Stimulated activated CD4-positive, alpha-beta T cell treated with anti-CD3 and anti-CD28 coated beads, Interleukin-4, amount 100 ng/mL, for 1 hour (primary cell): ENCODE results near the gene PPP1R14C.

Experiments used
- DNase-seq: peaks from one replicate; pipeline ENCODE4 v3.0.0-alpha.2; 2020

The PPP1R14C gene

DNA sequence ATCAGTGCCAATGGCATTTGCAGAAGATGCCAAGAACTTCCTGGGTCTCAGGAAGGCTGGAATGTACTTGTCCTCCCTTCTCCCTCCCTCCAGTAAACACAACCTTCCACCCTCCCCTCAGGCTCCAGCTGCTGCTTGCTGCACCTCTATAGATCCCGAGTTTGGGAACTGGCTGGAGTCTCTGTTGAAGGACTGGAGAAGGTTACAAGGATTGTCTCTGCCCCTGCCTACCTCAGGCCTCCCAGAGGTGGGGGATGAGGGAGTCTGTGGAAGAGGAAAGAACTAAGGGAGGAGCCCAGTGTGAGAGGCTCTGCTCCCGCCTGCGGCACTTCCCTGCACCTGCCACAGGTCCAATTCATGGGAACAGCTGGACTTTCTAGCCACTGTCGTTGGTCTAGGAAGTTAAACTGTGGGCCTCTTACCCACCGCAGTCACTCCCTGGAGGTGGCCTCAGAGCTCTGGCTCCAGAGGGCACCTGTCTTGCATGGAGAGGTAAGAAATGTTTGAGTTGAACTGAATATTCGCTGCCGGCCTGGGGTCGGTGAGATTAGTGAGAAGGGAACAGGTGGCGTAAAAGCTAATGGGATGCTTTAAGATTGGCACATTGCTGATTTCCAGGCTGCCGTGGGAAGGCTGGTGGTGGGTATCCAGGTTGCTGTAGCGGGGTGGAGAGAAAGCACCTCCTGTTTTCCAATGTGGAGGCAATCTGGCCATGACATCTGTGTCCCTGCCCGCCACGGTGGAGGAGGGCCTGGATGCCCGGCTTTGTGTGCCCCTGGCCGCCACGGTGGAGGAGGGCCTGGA lies 54.3 kb downstream of the PPP1R14C start:
- DNase-seq, result no peak

DNA sequence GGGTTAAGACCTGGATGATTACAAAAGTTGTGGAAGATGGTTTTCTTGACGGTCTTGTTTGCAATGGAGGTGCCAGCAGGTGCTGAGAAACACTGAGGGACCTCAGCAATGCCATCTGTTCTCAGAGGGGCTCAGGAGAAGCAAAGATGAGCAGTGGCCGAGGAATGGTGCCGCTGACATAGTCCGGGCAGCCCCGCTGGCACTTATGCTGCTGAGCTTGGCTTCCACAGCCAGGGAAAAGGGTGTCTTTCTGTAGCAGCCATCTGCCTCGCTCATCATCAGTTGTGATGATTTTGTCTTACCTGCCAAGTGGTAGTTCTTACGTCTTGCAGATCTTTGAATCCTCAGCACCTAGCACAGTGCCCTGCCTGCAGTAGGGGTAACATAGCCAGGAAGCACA lies 55.7 kb downstream of the PPP1R14C start:
- DNase-seq, result no peak

DNA sequence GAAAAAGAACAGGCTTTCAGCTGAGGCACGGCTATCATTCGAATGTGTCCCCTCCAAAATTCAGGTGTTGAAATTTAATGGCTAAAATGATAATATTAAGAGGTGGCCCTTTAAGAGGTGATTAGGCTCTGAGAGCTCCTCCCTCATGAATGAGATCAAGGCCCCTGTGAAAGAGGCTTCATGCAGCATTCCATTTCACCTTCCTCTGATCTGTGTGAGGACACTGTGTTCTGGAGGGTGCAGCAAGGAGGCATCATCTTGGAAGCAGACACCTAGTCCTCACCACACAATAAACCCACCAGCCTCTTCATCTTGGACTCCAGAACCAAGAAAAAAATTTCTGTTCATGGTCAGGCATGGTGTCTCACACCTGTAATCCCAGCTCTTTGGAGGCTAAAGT lies 56.4 kb downstream of the PPP1R14C start:
- no peak for DNase-seq

DNA sequence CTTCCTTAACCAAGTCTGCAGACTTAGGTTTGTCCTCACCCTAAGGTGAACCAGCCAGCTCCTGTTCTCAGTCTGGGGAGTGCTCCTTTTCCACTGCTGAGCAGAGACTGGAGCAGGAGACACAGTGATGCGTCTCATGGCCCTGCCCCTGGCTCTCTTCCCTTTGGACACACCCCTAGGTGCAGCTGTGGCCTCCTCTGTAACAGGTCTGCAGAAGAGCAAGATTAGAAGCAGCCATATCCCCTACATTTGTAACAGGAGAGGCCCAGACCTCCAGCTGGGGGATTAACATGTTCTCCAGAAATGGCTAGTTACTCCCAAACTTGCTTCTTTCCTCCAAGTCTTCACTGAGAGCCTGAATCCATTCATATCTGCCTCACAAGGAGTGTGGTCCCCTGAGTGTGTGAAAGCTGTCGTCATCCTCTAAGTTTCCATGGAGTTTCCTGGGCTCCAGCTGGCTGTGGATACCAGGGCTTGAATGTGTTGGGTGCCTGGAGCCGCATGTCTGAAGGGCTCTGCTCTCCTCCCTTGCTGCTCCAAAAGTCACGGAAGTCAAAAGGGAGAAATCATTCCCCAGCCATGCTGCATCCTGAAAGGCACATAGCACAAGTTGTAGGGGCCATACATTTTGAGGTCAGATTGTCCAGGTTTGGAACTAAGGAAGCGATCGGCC lies 57.7 kb downstream of the PPP1R14C start:
- no peak for DNase-seq

DNA sequence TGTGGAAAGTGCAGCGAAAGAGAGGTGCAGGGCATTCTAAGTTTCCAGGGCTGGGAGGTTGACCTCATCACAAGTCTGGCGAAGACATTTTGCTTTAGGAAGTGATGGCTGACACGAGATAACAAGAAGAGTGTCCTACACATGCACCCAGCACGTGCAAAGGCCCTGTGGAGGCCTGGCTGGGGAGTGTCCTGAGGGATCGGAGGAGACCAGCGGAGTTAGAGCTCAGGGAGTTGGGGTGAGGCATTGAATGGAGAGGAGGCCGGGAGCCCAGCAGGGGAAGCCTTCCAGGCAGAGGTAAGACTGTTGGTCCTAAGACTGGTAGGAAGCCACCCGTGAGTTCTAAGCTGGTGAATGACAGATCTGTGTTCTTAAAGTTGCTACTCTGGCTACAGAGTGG lies 58.4 kb downstream of the PPP1R14C start:
- no peak for DNase-seq

DNA sequence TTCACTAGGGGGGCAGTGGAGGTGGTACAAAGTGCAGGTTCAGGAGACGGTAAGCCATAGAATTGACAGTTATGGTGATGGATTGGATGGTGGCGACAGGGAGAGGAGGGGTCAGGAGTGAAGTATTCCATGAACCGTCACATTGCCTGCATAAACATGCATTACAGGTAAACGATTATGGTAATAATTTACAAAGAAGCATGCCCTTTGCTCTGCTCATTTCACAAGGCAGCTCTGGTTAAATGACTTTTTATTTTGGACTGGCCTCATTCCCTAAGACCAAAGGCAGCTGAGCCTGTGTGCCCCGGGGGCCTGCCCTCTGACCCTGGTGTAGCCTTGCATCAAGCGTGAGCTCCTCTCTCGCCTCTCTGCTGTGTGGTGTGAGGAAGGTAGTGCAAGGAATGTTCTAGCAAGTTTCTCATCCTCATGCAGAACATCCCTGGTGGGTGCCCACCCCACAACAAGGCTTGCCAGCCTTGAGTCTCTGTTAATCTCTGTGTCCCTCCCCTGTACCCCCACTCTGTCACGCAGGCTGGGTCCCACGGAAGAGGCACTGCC lies 59.0 kb downstream of the PPP1R14C start:
- no peak for DNase-seq

DNA sequence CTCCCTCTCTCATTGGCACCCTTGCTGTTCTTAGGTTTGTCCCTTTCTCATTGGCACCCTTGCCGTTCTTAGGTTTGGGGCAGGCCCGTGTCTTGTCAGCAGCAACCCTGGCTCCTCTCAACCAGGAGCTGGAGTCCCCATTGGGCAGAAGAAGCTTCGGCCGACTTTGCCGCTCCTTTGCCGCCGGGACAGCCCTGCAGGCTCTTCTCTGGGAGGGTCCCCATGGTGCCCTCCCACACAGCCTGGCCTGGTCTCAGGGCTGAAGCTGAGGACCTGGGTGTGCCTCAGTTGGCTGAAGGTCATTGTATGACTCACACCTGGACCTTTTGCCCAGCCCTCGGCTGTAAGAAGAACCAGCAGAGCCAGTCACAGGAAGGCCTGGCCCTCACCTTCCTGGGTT lies 59.6 kb downstream of the PPP1R14C start:
- DNase-seq, result no peak

DNA sequence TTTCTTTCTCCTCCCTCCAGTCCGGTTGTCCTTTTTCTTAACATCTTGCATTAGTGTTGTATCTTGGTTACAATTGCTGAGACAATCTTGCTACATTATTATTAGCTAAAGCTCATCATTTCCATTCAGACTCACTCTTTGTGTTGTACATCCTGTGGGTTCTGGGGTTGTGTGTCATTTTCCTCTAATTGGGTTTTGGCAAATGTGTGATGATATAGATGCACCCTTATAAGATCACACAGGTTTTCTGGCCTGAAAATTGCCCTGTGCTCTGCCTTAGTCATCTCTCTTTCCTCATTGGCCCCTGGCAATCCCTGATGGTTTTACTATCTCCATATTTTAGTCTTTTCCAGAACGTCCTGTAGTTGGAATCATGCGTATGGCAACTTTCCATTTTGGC lies 60.1 kb downstream of the PPP1R14C start:
- DNase-seq, result no peak

DNA sequence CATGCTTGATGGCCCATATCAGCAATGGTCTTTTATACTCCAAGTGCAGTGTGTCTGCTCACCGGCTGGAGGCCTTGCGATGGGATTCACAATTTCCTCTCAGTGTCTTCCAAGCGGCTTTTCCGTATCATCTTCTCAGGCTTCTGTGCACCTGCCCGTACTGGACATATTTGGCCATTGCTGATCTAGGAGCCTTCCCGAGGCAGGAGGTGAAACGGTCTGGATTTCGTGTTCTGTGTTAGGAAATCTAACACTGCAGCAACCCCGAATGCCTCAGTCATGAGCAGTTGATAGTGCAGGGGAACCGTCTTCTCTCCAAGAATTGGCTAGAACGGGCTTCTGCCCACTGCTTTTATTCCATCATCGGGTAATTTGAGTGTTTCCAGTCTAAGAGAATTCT lies 60.5 kb downstream of the PPP1R14C start:
- no peak for DNase-seq

DNA sequence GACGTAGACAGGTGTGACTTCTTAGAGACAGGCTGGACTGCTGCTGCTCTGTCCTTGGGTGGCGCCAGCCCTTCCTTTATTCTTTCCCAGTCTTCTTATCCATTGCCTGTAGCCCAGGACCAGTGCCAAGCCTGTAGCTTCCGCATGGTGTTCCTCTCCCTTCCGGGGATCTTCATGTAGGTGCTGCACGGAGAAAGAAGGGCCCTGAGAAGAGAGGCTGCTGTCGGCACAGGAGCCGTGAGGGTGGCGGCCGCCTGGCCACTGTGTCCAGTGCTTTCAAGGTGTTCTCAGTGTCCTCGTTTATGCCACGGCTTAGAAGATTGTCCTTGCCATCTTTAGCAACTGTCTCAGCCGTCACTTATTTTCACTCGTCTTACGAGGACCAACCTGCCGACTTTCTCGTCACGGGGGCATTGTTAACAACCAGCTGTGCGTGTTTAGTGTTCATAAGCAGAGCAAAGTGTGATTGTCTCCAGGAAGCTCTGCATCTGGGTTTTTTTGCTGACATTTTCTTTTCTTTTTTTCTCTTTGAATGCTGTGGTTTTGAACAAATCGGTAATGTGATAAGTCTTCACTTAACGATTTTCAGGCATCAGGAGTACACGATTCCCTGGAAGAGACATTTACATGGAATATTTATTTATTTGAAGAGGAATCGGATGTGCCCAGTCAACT lies 61.2 kb downstream of the PPP1R14C start:
- DNase-seq, result no peak

DNA sequence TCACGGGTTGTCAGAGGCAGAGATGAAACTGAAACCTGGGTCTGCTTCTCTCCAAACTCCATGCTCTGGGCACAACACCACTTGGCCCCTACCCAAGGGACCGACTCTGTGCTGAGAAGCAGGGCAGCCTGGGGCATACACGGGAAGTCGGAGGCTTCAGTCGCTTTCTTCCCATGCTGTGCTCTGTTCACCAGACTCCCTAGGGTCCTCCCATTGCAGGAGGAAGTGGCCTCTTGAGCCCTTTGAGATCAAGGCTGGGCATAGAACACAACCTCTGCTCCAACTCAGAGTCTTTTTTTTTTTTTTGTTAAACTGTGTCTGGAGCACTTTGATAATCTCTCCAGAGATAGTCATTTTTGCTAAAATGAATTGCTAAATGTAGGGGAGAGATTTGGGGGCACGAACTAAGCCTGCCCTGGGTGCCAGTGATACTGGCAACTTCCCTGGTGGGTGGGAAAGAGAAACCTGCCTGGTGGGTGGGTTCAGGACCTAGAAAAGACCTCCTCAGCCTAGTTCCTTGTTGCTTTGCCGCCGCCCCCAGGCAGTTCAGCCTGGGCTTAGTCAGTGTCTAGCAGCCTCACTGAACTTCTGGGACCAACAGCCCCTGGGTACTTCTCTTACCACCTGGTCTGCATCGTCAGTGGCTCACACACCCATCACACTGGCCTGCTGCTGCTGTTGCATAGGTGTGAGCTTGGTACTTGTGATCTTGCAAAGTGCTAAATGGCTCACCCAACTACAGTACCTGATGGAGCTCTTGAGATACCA lies 62.0 kb downstream of the PPP1R14C start:
- DNase-seq, result no peak

DNA sequence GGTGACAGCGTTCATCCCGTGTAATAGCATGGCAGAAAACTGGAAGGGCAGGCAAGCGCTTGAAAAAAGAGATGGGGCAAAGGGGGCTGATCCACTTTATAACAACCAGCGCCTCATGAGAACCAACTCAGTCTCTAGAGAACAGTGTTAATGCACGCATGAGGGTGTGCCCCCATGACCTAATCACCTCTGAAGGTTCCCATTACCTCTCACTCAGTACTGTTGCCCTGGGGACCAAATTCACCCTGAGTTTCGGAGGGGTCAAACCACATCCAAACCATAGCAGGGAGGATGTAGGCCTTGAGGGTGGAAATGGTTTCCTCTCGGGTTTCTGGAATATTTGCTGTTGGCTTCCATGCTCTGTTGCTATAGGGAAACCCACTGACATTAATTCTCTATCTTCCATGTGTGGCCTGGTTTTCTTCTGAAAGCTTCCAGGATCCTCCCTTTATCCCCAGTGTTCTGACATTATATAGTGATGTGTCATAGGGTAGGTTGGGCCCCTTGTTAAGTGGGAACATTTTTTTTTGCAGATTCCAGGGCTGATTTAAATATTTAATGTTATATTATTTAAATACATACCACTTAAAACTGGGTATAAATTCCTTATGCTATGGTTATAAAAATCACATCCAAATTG lies 65.2 kb downstream of the PPP1R14C start:
- DNase-seq, result no peak

DNA sequence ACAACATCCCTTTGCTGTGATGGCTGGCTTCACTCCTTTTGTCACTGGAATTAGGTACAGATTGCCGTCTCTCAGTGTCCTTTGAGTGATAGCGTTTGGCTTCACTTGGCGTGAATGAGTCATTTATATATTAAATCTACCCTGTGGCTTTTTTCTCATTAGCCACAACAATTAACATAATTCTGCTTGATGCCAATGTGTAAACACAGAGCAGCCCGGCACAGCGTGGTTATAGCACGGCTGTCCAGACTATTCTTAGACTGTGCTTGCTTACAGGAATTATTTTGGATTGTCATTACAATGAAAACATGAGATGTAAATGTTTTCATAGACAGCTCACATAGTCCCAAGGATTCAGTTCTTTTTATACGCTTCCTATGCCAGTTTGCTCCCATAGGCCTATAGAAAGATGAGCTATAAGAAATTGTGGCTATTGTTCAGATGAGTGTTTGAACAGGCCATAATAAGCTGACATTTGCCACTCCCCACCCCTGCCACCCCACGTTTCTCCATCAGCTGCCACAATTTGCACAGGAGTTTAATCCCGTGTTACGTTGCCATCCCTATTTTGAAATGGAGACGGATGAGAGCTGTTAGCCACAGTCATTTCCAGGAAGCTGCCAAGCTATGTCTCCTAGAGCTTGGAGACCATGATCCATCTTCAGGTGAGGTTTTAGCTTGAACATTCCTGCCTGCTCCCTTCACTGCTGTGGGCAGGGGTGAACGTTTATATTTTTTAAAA lies 65.9 kb downstream of the PPP1R14C start:
- no peak for DNase-seq

DNA sequence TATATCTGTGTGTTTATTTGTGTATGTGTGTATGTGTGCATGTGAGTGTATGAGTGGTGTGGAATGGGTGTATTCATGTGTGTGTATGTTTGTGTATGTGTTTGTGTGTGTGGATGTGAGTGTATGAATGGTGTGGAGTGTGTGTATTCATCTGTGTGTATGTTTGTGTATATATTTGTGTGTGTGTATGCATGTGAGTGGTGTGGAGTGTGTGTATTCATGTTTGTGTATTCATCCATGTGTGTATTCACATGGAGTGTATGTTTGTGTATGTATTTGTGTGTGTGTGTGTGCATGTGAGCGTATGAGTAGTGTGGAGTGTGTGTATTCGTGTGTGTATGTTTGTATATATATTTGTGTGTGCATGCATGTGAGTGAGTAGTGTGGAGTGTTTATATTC lies 66.6 kb downstream of the PPP1R14C start:
- DNase-seq, result no peak

DNA sequence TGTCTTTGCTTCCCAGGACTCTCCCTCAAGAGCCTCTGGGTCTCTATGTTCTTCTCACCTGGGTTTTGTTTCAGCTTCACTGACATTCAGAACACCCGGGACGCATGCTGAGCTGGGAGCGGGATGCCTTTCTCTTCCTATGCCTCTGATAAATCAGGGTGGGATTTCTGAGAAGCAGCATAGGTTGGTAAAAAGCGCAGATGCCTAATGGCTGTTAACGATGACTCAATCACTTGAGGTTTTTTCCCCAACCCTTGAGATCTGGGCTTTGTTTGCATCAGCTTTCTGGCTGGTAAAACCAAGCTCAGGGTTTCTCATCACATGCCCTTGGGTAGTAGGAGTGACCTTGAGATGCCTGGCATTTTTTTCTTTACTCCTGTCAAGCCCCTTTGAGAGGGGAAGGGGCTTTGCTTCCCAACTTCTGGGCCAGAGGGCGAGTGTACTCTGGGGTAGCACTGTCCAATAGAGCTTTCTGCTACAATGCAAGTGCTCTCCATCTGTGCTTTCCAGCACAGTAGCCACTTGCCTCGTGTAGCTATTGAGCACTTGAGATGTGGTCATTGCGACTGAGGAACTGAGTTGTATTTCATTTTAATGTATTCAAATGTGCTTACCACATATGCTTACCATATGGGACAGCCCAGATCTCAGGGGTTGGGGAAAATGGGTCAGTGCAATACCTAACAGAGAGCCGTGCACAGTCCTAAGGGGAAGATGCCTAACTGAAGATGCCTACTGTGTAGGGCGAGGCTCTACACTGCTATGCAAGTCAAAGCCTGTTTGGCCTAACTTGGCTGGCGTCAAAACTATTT lies 69.1 kb downstream of the PPP1R14C start:
- no peak for DNase-seq

DNA sequence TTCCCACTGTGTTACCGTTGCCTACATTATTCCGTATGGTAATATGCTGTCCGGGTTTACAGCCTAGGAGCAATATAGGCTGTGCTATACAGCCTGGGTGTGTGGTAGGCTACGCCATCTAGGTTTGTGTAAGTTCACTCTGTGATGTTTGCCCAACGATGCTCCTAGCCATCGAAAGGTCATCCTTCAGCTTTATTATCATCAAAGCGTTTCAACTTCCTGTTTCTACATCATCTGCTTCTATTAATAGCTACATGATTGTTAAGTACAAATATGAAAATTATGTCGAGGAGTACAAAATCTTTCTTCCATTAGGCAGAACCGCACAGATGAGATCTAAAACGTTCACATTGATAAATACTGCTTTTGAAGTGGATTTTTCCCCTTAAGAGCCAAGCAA lies 69.9 kb downstream of the PPP1R14C start:
- DNase-seq, result no peak

DNA sequence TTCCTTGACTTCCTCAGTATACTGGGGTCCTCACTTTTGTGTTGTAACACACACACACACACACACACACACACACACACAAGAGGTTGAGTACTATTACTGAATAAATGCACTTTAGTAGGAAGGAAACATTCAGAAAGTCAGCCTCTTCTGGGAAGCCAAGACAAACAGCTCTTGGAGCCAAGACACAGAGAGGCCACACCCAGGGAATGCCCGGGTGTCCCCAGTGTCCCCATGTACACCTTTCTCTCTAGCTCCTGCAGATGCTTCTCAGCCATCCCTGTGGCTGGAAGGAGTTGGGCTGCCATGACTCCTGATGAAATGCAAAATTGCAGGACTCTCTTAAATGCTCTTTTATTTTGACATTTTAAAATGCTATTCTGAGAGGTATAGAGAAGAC lies 70.5 kb downstream of the PPP1R14C start:
- DNase-seq, result no peak

DNA sequence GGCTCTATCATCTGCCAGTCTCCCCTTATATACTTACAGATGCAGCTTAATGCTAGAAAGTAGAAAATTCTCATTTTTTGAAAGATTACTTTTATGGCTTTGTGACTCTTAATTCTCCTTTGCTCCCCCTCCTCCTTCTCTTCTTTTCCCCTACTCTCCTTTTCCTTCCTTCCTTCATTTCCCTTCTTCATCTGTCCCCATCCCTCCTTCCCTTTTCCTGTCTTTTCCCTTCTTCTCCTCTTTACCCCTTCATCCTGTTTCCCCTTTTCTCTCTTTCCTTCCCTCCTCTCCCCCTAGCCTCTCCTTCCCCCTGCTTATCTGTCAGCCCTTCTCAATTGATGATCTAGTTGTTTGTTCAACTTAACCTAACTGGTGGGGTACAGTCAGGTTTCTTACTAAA lies 71.5 kb downstream of the PPP1R14C start:
- no peak for DNase-seq

DNA sequence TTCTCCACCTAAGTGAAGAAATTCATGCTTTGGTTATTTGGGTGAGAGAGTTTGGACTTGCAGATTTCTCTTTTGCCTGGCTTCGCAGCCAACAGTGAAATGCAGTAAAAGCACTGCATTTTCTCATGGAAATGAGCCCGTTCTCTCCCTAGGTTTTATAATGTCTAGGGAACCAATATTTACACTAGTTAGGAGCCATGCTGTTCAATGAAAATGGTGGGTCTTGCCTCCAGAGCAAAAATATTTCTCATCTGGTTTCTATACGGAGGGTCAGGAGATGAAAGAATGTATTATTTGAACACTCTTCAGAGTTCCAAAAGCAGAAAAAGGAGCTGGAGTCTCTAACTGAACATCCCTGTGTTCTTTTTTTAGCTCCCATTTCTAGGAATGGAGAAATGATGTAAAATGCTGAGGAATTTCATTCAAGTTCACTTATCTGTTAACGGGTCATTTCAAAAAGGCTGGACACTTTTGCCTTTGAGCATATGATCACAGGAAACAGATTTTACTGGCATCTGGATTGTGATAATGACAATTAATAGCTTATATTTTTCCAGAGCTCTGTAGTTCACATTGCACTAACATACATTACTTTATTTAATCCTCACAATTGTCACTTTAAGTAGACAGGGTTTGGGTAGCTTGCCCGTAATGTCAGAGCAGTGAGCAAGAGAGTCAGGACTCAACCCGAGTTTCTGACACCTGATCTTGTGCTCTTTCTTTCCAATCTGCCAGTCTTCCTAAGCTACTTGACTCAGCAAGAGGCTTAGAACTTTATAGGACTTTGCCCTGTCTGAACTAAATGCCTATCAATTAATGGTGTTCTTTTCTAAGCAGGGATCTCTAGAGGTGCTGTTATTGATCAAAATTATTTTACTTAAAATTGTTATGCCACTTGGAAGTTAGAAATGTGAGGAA lies 78.0 kb downstream of the PPP1R14C start:
- DNase-seq, result no peak

DNA sequence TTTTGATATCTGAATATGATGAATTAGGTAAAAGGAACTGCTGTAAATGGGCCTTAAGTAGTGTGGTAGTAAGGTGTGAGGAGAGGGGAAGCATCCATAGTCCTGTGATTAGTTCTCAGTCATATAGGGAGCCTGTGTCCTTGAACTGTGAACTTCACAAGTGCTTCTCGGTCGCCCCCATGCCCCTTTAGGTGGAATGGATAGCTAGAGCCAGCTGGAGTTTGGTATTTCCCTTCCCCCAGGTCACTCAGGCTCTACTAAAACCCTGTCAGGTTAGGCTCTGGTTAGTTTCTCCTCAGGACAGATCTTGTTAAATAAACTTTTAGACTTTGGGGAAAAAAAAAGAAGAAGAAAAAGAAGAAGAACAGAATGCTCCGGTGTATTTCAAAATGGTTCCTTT lies 82.0 kb downstream of the PPP1R14C start:
- no peak for DNase-seq
